Jurkat, Clone E6-1 (cell line): Measurements from ENCODE around the gene FOXC1.

Experiments
- DNase-seq: peaks from one replicate; pipeline ENCODE4 v3.0.0-alpha.2; 2011; ENCODE audit warnings: low read depth, low spot score
- H3K4me3 ChIP-seq: 2 replicates; pipeline ENCODE4 v1.5.1; 2011; ENCODE audit warnings: mild to moderate bottlenecking, low read length, control low read depth, moderate library complexity

Gene FOXC1

DNA sequence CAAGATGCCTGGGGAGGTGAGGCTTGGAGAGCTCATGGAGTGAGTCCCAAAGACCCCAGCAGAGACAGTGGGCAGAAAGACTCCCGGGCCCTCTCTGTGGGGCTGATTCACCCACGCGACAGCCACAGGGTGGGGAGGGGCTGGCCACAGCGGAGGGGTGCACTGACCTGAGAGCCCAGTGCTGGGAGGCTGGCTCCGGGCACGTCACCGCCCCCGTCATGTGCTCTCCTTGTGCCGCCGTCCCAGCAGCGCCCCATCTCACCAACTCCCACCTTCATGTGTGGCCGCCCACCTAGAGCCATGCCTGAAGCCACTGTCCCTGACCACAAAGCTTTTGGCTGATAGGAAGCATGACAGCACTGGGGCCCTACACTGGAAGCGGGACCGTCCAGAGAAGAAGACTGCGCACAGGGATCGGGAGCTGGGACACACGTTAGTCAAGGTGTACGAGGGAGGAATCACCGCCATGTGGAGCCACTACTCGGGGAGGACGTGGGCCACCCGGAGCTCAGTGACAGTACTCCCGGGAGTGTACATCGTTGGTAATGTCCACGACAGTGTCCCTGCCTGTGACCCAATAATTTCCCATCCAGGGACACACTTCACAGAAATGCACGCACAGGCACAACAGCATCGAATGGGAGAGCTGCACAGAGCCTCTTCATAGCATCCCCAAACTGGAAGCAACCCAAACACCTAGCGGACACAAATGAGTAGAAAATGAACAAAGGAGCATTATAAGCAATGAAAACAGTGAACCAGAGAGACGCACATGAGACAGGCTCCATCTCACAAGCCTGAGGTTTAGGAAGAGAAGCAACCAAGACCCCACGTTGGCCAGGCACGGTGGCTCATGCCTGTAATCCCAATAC is 28.4 kb upstream of the FOXC1 start:
- H3K4me3 ChIP-seq = no peak overlapping the region
- no peak for DNase-seq

DNA sequence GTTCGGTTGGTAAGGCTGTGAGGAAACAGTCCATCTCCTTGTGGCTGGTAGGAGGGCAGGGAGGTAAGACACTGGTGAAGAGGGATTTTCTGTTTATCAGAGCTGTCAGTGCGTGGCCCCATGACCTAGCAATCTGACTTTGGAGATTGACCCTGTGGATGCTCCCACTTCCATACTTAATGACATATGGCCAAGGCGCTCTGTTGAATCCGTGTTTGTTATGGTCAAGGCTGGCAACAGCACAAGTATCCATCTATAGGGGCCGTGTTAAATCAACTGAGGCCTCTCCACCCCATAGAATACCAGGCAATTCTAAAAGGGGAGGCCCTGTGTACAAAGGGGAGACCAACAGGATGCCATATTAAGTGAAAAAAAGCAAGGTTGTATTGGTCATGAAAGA is 25.6 kb upstream of the FOXC1 start:
- no peak overlapping the region for H3K4me3 ChIP-seq
- DNase-seq = no peak

DNA sequence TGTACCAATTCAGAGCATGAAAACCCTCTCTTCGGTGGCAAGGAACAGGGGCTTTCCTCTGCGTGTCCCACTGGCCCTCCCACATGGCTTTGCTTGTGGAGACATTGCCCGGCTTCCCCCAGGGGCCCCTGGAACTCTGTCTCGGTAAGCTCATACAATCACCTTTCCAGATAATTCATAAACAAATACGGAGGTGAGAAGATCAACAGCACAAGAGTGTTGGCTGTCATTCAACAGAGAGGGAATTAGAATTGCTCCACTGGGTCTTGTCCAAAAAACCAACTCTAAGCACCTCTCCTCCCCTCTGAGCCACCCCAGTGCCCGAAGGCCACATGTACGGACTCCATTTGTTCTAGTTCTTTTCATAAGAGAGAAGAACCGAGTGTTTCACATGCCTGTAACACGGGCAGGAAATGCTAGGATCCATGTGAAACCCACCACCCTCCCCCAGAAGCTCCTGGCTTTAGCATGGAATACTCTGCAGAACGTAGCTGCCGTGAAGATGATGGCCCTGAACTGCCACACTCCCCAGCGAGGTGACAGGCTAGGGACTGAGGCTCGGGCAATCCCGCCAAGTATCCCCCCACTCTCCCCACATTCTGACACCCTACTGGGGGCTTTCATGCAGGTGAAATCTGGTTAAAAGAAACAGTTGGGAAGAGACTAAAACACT is 24.6 kb upstream of the FOXC1 start:
- DNase-seq = no peak
- no peak overlapping the region for H3K4me3 ChIP-seq

DNA sequence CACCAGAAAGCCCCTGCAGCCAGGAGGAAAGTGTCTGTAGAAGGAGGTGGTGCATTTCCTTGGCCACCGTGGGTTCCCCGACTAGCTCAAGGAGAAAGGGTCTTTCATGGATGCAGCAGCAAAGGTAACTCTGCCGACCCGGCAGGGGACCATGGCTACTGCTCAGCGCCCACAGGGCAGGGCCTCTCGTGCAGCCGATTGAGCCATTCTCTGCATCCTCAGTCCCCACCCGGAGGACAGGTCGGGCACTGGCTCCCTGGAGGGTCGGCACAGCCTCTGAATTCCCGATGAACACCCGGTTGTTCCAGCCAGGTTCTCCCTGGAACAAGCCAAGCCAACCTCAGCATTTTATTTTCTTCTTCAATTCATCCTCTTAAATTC is 24.1 kb upstream of the FOXC1 start:
- DNase-seq = no peak
- no peak overlapping the region for H3K4me3 ChIP-seq

DNA sequence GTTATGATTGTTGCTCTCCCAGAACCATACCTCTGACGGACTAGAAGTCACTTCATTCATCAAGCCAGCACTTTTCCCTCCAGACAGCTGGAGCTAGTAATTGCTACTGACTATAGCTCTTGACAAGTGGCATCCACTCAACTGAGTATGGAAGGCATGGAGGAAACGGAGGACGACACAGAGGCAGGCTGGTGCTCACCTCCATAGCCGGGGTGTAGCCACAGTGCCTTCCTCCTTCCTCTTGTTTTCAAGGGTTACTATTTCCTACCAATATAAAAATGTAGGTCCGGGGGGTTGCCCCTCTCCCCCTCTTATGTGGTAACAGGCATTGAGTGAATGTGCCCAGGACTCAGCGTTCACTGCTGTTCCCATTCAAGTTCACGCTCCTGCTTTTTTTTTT is 23.5 kb upstream of the FOXC1 start:
- no peak for DNase-seq
- H3K4me3 ChIP-seq = no peak overlapping the region

DNA sequence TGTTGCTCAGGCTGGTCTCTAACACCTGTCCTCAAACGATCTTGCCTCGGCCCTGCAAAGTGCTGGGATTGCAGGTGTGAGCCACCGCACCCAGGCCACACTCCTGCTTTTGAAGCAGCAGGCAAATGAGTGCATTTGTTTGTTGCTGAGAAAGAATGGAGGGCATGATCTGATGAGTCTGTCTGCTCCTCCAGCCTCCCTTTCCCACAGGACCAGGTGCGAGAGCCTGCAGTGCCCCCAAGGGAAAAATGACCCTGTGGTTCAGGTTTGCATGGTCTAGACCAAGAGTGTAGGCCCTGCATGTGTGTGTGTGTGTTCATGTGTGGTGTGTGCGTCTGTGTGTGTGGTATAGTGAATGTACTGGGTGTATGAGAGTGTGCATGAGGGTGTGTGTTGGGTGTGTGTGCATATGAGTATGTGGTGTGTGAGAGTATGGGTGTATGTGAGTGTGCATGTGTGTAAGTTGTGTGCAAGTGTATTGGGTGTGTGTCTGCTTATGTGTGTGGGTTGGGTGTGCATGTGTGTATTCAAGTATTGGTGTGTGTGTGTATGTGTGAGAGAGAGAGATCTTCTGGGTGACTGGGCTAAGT is 22.8 kb upstream of the FOXC1 start:
- no peak overlapping the region for H3K4me3 ChIP-seq
- no peak for DNase-seq

DNA sequence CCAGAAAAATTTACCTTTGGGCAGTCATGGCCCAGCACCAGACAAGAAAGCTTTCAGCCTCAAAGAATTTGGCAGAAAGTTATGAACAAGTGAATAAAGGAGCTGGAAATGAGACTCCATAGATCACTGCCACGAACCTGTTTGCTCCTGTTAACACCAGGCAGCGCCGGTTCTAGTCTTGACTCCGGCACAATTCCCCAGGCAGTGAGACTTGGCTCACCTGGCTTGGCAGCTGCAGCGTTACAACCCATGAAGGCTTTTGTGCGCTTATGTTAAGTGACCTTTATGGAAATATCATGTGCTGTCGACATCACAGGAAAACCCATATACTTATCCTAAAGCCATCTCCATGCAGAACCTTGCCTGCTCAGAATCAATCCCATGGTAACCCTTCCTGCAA is 22.2 kb upstream of the FOXC1 start:
- H3K4me3 ChIP-seq = no peak overlapping the region
- no peak for DNase-seq

DNA sequence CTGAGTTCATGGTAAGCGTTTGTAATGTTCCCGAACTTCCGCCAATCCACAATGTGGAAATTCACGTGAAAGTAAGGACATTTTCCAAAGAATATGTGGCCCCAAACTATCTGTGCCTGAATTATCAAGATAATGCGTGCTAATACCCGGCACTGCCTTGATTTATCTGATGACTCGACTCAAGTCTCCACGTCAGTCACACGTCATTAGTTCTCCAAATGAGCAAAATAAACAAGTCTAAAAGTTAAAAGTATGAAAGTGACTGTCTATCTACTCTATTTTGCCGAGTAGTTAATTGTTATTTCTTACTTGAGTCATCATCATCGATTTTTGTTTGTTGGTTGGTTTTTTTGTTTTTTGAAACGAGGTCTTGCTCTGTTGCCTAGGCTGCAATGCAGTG is 21.7 kb upstream of the FOXC1 start:
- no peak for DNase-seq
- H3K4me3 ChIP-seq = no peak overlapping the region

DNA sequence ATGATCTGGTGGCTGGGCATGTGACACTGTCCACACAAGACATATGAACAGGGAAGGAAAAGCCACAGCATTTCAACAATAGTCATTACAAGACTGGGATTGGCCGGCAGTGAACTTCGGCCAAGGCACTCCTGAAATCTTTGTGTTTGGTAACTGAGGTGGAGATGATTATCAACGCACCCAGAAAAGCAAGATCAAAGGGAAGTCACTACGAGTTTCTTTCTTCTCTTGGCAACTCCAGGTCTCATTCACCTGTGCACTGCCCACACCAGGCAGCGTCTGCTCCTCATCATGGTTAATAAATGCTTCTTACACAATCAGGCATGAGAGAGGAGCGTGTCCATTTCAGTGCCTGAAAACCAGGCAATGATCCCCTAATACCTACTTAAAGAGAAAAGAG is 20.5 kb upstream of the FOXC1 start:
- H3K4me3 ChIP-seq = no peak overlapping the region
- no peak for DNase-seq

DNA sequence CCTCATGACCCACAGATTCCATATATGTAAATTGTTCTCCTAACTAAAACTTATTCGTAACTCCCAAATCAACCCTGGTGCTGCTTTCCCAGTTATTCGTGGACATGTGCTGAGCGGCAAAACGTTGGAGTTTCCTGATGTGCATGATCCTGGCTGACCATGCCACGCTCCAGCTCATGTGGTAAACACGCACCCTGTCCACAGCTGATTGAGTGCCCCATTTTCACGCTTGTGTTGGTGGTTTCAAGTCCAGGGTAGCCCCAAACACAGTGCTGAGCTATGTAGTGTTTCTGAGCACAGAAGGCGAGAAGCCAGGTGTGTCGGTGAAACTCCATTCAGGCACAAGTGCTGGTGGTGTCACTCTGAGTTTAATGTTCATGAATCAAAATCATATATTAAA is 19.1 kb upstream of the FOXC1 start:
- no peak for DNase-seq
- no peak overlapping the region for H3K4me3 ChIP-seq

DNA sequence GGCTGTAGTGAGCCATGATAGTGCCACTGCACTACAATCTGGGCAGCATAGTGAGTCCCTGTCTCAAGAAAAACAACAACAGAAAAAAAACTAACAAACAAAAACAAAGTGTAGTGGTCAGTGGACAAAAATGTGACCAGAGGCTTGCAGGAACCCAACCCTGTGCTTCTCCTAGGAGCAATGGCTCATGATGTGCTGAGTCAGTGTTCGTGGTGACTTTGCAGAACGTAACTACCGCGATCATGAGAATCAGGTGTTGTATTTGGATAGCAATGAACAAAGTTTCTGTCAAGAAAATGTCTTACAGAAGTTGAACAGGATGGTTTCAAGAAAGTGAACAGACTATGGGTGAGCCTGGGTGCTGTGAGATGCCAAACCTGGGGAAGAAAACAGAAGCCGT is 18.5 kb upstream of the FOXC1 start:
- no peak for DNase-seq
- no peak overlapping the region for H3K4me3 ChIP-seq

DNA sequence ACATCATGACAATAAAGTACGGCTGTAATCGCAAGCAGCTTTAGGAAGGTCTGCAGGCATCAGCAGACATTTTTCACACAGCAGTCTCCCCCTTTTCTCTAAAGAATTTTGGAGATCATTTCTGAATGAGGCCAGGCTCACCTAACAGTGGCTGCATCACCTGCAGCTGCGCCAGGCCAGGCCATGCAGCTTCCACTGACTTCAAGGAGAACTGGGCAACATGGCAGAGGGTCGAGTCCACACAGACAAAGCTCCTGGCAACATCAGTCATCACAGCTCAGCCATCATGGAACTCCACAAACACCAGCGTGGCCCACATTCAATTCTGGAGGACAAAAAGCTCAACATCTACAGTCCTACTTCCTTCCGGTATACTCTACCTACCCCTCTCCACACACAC is 17.8 kb upstream of the FOXC1 start:
- DNase-seq = no peak
- no peak overlapping the region for H3K4me3 ChIP-seq

DNA sequence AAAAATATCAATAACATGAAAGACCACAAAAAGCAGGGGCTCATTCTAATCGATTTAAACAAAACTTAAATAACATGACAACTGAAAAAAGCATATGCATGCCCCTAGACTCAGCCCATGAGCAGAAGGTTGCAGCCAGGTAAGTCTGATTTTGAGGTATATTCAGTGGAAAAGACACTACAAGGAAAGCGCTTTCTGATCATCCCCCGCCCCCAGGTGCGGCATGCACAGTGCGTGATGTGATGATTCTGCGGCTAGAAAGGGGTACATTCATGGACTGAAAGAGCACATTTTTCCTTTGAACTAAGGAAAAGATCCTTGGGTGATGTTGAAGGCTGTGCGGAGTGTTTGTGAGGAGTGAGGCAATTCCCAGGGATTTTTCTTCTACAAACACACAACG is 16.9 kb upstream of the FOXC1 start:
- no peak overlapping the region for H3K4me3 ChIP-seq
- no peak for DNase-seq

DNA sequence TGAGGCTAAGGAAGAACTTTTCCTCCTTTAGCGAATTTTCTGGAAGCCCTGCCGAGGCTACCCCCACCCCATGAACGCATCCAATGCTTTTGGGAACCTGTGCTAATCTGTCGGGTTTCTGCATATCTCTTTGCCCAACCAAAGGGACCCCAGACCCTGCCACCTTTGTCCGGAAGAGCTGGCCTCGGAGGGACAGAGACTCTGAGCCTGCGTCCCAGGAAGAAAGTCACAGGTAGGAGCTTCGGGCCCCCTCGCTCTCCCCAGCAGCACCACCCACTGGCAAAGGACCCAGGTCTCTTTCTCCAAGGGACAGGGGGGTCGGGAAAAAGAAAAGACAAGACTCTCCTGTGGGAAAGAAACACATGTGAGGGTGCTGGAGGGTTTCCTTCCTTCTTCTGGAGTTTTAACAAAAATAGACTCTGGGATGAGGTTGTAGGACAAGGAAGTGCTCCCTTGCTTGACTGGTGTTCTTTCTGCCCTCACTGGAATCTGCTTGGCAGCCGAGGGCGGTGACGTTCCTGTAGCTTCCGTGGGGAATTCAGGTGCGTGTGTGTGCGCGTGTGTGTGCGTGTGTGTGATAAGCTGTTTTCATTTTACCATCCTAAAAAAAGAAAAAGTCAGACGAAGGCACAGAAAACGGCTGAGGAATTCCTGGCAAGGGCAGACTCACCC is 16.3 kb upstream of the FOXC1 start:
- no peak overlapping the region for H3K4me3 ChIP-seq
- DNase-seq = no peak

DNA sequence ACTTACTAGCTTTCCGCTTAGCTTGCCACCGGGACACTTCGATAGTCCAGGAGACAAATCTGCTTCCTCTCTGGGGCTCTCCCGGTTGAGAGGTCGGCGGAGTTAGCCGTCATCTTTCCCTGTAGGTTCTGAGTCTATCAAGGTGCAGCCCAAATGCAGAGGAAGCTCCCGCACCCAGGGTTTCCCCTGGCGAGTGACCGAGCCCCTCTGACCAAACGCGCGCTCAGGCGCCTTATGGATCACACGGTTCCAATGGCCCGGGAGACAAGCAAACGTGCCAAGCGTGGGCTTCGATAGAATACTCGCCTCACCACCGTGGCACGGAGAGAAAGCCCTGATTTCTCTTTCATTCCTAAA is 15.8 kb upstream of the FOXC1 start:
- no peak for DNase-seq
- no peak overlapping the region for H3K4me3 ChIP-seq

DNA sequence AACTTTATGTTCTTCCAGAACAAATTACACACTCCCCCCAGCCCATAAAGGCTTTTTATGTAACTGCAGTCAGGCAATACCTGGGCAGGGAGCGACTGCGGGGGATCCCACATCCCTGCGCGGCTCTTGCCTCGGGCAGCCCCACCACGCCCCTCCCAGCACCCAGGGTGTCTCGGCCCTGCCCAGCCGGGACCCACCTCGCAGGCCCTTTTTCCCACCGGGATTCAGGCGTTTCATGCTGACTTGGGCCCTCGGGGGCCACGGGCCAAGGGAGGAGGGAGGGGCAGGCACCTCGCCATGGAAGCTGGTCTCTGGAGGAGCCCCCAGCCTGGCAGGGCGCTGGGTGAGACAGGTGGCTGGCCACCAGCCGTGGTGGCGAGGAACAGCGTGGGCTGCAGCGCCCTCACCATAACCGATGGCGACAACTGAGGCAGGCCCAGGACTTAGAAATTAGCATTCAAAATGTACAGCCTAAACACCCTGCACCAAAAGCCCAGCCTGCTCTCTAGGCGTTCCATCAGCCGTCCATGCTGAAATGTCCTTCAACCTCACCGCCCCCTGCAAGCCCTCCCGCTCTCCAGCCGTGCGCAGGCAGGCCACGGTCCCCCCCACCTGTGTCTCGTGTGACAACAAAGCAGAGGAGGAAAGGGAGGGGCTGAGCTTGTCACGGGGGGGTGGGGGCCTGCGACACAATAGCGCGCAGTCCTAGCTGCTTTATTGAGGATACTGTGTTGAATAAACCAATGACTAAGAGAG is 15.1 kb upstream of the FOXC1 start:
- no peak for DNase-seq
- peak overlapping the region; percentile 33 for H3K4me3 ChIP-seq

DNA sequence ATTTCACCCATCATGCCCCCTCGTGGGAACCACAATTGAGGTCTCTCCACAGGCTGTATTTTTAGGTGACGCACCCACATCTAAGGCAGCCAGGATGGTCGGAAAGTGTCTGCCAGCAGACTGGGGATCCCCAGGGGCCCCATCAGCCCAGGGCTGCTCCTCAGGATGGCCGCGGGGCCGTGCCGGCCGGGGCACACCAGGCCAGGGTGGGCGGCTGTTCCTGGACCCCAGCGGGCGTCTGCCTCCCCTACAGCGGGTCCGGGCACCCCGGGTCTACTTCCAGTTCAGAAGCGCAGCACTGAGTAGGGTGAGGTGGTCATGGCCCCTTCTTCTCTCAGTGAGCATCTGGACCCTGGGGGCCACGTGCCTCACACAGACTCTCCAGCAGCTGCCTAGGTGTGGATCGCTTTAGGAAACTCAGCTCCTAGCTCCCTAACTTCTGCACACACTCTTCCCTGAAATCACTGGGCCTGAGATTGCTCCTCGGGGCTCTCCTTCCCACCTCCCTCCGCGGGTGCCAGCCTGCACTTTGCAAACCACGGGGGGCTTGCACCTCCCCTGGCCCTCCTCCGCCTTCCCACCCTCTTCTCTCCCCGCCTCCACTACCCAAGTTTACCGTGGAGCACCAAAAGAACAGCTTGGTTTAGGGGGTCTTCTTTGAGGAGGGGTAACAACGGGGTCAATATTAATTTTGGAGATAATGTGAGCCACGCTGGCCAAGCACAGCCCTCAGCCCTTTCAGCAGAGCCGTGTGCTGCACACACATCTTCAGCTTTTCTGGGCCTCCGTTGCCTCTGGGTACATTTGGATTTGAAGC is 14.2 kb upstream of the FOXC1 start:
- peak overlapping the region; percentile 33 for H3K4me3 ChIP-seq
- DNase-seq = peak; percentile 50

DNA sequence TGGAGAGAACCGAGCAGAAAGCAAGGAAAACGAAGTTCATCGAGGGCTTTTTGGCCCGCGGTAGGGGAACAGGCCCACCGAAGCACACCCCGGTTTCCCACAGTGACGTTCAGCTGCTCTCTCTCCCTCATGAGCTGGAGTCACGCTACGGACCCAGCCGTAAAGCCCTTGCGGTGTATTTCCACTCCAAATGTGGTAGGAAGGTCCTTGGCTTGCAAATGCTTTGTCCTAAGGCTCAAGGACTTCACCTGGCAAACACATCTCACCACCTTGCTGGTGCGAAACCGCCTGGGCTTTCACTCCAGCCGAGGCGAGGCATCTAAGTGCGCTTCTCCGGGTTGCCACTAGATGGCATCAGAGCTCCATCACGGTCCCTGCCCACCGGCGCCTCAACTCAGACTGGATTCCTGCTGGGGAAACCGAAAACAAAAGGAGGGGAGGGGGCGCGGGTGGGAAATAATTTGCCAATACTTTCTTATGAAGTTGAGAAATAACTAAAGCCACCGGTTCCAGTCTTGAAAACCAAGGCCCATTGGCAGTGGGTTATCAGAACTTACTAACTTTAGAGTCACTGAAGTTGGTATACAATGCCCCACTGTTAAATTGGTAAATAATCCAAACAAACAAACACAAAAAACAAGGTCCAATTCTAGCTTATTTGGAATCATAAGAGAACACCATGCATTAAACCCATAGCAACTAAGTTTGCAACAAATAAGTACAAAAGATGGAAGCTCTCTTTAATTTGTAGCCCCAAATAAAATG is 13.4 kb upstream of the FOXC1 start:
- DNase-seq = peak; percentile 41
- peak overlapping the region; percentile 22 for H3K4me3 ChIP-seq
